Thoracic aorta (tissue), 2 donors: ENCODE data around the gene CACUL1. TPM values are rescaled to one million over a fixed set of nuclear protein-coding genes. Genes with fewer than 3 reads are reported as not detected.

Source experiments
- ATAC-seq: fragments of 150-250 bp; one replicate; pipeline ENCODE4 v1.8.0; 2017; ENCODE audit warnings: low read depth; ENCODE audit not compliant: insufficient number of reproducible peaks, low FRiP score
- DNase-seq: peaks from one replicate; pipeline ENCODE4 v3.0.0-alpha.2; 2020; ENCODE audit warnings: low spot score
- H3K27ac ChIP-seq, 2 donors: fragments of 200-600 bp; sonication (generic); 1 replicate in 1 of 2; 2 replicates in 1 of 2; pipeline ENCODE4 v1.5.1; 2016; ENCODE audit warnings: mild to moderate bottlenecking in 2 of 2, moderate library complexity in 2 of 2
- H3K27me3 ChIP-seq: fragments of 200-600 bp; sonication (generic); replicated peaks from 2 replicates; pipeline ENCODE4 v1.6.0; 2016; ENCODE audit warnings: mild to moderate bottlenecking; ENCODE audit not compliant: insufficient read depth
- H3K36me3 ChIP-seq: fragments of 200-600 bp; sonication (generic); one replicate; pipeline ENCODE4 v1.5.1; 2016
- H3K4me1 ChIP-seq, 2 donors: fragments of 200-600 bp; sonication (generic); 1 replicate in 1 of 2; 2 replicates in 1 of 2; pipeline versions ENCODE4 v1.5.1 to v1.6.0; 2016; ENCODE audit warnings: low read depth in 2 of 2, mild to moderate bottlenecking in 1 of 2; ENCODE audit not compliant: control insufficient read depth in 1 of 2
- H3K4me3 ChIP-seq: fragments of 200-600 bp; sonication (generic); 2 replicates; pipeline ENCODE4 v1.5.1; 2016; ENCODE audit warnings: mild to moderate bottlenecking
- H3K9me3 ChIP-seq: fragments of 200-600 bp; sonication (generic); 2 replicates; pipeline ENCODE4 v1.5.1; 2016
- CTCF ChIP-seq: fragments of 200-600 bp; sonication (generic); IDR thresholded peaks from one replicate; pipeline ENCODE4 v1.5.1; 2019; ENCODE audit warnings: antibody characterized with exemption
- total RNA-seq, 2 donors: library from RNA; depleted of rRNA; stranded (reverse); fragments of >200 nt; gene quantifications; one replicate each; pipeline versions ENCODE4 v1.1.0 to v1.2.3, GENCODE V29; 2016

Gene CACUL1
- total RNA-seq, 2 donors from 2014 or later: 32.7 to 42.9 TPM

- DNase-seq: no peak
- H3K27ac ChIP-seq: no peak overlapping the region
- H3K4me1 ChIP-seq: peaks cover 22 to 72% of the 10 kb centered on the region in 2 donors
- H3K27me3 ChIP-seq: no peaks in the 10 kb centered on the region
- no peaks in the 10 kb centered on the region for H3K9me3 ChIP-seq
- H3K4me3 ChIP-seq: no peak overlapping the region
- H3K36me3 ChIP-seq: no peaks in the 10 kb centered on the region
- no peak for ATAC-seq
- TF ChIP-seq CTCF: no peak
These were observed 22.3 kb downstream of the CACUL1 start for GRCh38 chr10:118732245-118733165.

GRCh38 chr10:118730756-118731456 is 23.9 kb downstream of the CACUL1 start:
- no peaks in the 10 kb centered on the region for H3K36me3 ChIP-seq
- DNase-seq (no peak), ATAC-seq (no peak)
- no peak overlapping the region for H3K27ac ChIP-seq
- H3K4me1 ChIP-seq: peaks cover 17 to 61% of the 10 kb centered on the region in 2 donors
- no peak for TF ChIP-seq CTCF
- no peak overlapping the region for H3K4me3 ChIP-seq
- H3K27me3 ChIP-seq: no peaks in the 10 kb centered on the region
- H3K9me3 ChIP-seq: no peaks in the 10 kb centered on the region

GRCh38 chr10:118729641-118730258 is 25.0 kb downstream of the CACUL1 start:
- DNase-seq (no peak), ATAC-seq (no peak)
- no peak for TF ChIP-seq CTCF
- Histone ChIP-seq H3K4me1 (peaks cover 7 to 54% of the 10 kb centered on the region in 2 donors), H3K27me3 (no peaks in the 10 kb centered on the region), H3K9me3 (no peaks in the 10 kb centered on the region), H3K27ac (no peak overlapping the region), H3K36me3 (no peaks in the 10 kb centered on the region), H3K4me3 (no peak overlapping the region)

GRCh38 chr10:118729200-118729599 is 25.6 kb downstream of the CACUL1 start:
- H3K4me3 ChIP-seq: no peak overlapping the region
- H3K9me3 ChIP-seq: no peaks in the 10 kb centered on the region
- DNase-seq (no peak), ATAC-seq (no peak)
- no peak for TF ChIP-seq CTCF
- H3K4me1 ChIP-seq: peaks cover 7 to 51% of the 10 kb centered on the region in 2 donors
- no peaks in the 10 kb centered on the region for H3K27me3 ChIP-seq
- H3K27ac ChIP-seq: no peak overlapping the region
- H3K36me3 ChIP-seq: no peaks in the 10 kb centered on the region
